SU-DHL-6 (cell line): ENCODE data around the gene FBN1.

ENCODE experiments used
- H2AFZ ChIP-seq: fragments of 200-600 bp; sonication (generic); 2 replicates; pipeline ENCODE4 v1.6.1; 2014; ENCODE audit warnings: low read depth, mild to moderate bottlenecking, moderate library complexity, mixed read lengths, antibody characterized with exemption, low read length; ENCODE audit not compliant: severe bottlenecking
- H3F3A ChIP-seq: fragments of 200-600 bp; shearing (Covaris generic); 2 replicates; pipeline ENCODE4 v1.6.0; 2016; ENCODE audit warnings: antibody characterized with exemption, mild to moderate bottlenecking; ENCODE audit not compliant: insufficient read depth
- H3K27ac ChIP-seq: fragments of 200-600 bp; sonication (generic); 2 replicates; pipeline ENCODE4 v1.5.1; 2016; ENCODE audit warnings: low read depth, mild to moderate bottlenecking, low read length, moderate library complexity, mixed read lengths
- H3K27me3 ChIP-seq: fragments of 200-600 bp; sonication (generic), shearing (Covaris generic); 2 replicates; pipeline ENCODE4 v1.6.0; 2014; ENCODE audit warnings: mild to moderate bottlenecking, low read length
- H3K36me3 ChIP-seq: fragments of 200-600 bp; sonication (generic); 2 replicates; pipeline ENCODE4 v1.6.1; 2014; ENCODE audit warnings: mild to moderate bottlenecking, low read length, mixed read lengths
- H3K4me2 ChIP-seq: fragments of 300-600, 200-600 bp; shearing (Covaris generic), sonication (generic); 2 replicates; pipeline ENCODE4 v1.6.0; 2014; ENCODE audit warnings: low read length, low read depth, mild to moderate bottlenecking; ENCODE audit not compliant: poor library complexity, severe bottlenecking
- H3K4me3 ChIP-seq: fragments of 200-600 bp; sonication (generic); 2 replicates; pipeline ENCODE4 v1.5.1; 2014; ENCODE audit warnings: antibody characterized with exemption, low read length, mild to moderate bottlenecking, mixed read lengths; ENCODE audit not compliant: insufficient read depth, poor library complexity, severe bottlenecking
- H3K79me2 ChIP-seq: fragments of 200-600 bp; sonication (generic); 2 replicates; pipeline ENCODE4 v1.6.1; 2014; ENCODE audit warnings: mild to moderate bottlenecking, low read length, moderate library complexity; ENCODE audit not compliant: insufficient read depth
- H3K9ac ChIP-seq: fragments of 200-600 bp; sonication (generic); 2 replicates; pipeline ENCODE4 v1.7.0; 2014; ENCODE audit warnings: mild to moderate bottlenecking, low read length
- H3K9me2 ChIP-seq: fragments of 200-600 bp; sonication (generic); replicated peaks from 2 replicates; pipeline ENCODE4 v1.6.1; 2014; ENCODE audit warnings: low read length; ENCODE audit not compliant: insufficient read depth
- H3K9me3 ChIP-seq: fragments of 200-600 bp; sonication (generic); 2 replicates; pipeline ENCODE4 v1.6.1; 2014; ENCODE audit warnings: low read length, mixed read lengths; ENCODE audit not compliant: insufficient read depth
- H4K20me1 ChIP-seq: fragments of 200-600 bp; sonication (generic); 2 replicates; pipeline ENCODE4 v1.6.1; 2014; ENCODE audit warnings: low read depth, mild to moderate bottlenecking, antibody characterized with exemption, low read length, moderate library complexity, mixed read lengths
- CTCF ChIP-seq: fragments of 200-600 bp; sonication (generic); IDR thresholded peaks from one replicate; pipeline ENCODE4 v1.5.1; 2017; ENCODE audit warnings: antibody characterized with exemption, mild to moderate bottlenecking, low read length, moderate library complexity; ENCODE audit not compliant: insufficient read depth, poor library complexity, severe bottlenecking
- EZH2phosphoT487 ChIP-seq: fragments of 200-600 bp; sonication (generic), shearing (Covaris generic); conservative IDR thresholded peaks from 2 replicates; pipeline ENCODE4 v1.6.1; 2018; ENCODE audit warnings: mild to moderate bottlenecking, antibody characterized with exemption, low read length, moderate library complexity, mixed read lengths

Gene FBN1

GRCh38 chr15:48617619-48618018 lies 27.9 kb downstream of the FBN1 start:
- H3K79me2 ChIP-seq = no peaks in the 10 kb centered on the region
- H3K9me2 ChIP-seq = no peaks in the 10 kb centered on the region

GRCh38 chr15:48616216-48616615 lies 29.3 kb downstream of the FBN1 start:
- Histone ChIP-seq H3K27me3 (no peaks in the 10 kb centered on the region), H3K79me2 (no peaks in the 10 kb centered on the region), H3K9ac (no peak overlapping the region), H3K9me3 (no peaks in the 10 kb centered on the region), H3K4me3 (no peak overlapping the region), H3F3A (no peaks in the 10 kb centered on the region), H3K27ac (no peak overlapping the region), H3K4me2 (no peak overlapping the region), H4K20me1 (no peaks in the 10 kb centered on the region), H3K9me2 (no peaks in the 10 kb centered on the region), H2AFZ (no peak overlapping the region), H3K36me3 (no peaks in the 10 kb centered on the region)
- TF ChIP-seq EZH2phosphoT487 = no peak
- TF ChIP-seq CTCF = no peak

More at GRCh38 chr15:48617619-48618018, 27.9 kb downstream of the FBN1 start:
- Histone ChIP-seq H3K4me3 (no peak overlapping the region), H3K36me3 (no peaks in the 10 kb centered on the region), H3K9me3 (no peaks in the 10 kb centered on the region), H3K27me3 (no peaks in the 10 kb centered on the region), H3K9ac (no peak overlapping the region), H3F3A (no peaks in the 10 kb centered on the region), H2AFZ (no peak overlapping the region), H3K27ac (no peak overlapping the region), H4K20me1 (no peaks in the 10 kb centered on the region), H3K4me2 (no peak overlapping the region)
- no peak for TF ChIP-seq EZH2phosphoT487
- TF ChIP-seq CTCF = no peak

- Histone ChIP-seq H3K79me2 (no peaks in the 10 kb centered on the region), H4K20me1 (no peaks in the 10 kb centered on the region), H3K27ac (no peak overlapping the region), H3K4me3 (no peak overlapping the region), H3F3A (no peaks in the 10 kb centered on the region), H3K9ac (no peak overlapping the region), H3K9me2 (no peaks in the 10 kb centered on the region), H3K4me2 (no peak overlapping the region), H3K9me3 (no peaks in the 10 kb centered on the region), H3K27me3 (no peaks in the 10 kb centered on the region), H3K36me3 (no peaks in the 10 kb centered on the region), H2AFZ (no peak overlapping the region)
- no peak for TF ChIP-seq CTCF
- TF ChIP-seq EZH2phosphoT487 = no peak
These were observed 31.5 kb downstream of the FBN1 start for GRCh38 chr15:48614051-48614450.
